ENCODE data around the gene RIBC1. TPM values are rescaled to one million over a fixed set of nuclear protein-coding genes. Genes with fewer than 3 reads are reported as not detected.
"Not testable (repeated sequence)": the region's sequence is repeated elsewhere in the genome, so short reads cannot be mapped to it uniquely, and the experiment has no call there.

The RIBC1 gene
- total and polyA plus RNA-seq, 7 donors: 0.36 to 0.92 (median 0.66) TPM; not detected in 1

DNA sequence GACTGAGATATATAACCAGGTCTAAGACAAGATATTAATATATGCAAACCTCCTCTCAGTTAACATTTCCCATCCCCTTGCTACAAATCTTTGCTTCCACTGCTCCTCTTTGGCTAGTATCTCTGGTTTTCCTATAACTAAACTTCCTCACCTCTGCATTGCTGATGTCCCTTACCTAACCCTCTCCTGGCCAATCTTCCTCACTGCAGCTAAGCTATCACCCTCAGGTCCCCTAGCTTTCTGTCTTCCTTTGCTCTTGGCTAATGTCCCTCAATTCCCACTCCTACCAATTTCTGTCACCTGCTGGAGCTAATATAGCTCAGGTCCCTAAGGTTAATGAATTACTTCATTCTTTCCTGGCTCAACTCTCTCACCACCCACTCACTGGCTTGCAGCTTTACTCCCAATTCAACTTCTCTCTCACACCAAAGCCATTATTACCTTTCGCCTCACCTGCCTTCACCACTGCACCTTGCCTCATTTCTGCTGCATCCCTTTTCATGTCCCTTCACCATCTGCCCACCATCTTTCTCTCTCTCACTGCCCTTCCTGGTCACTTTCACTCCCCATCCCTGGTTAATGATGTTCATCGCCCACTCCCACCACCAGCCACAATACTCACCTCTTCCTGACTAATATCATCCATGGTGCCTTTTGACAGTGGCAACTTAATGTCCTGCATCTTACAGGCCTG, 26.9 kb upstream of the RIBC1 start:
- no peaks in the 10 kb centered on the region for H3K9me3 ChIP-seq
- no peak for DNase-seq
- H3K4me1 ChIP-seq: no peaks in the 10 kb centered on the region
- H3K27ac ChIP-seq: no peak overlapping the region
- intact Hi-C loops (cut with DNase I): no loop called here
- H3K27me3 ChIP-seq: no peaks in the 10 kb centered on the region
- TF ChIP-seq POLR2A (IDR thresholded peaks at IDR 0.05): no peak
- H3K4me3 ChIP-seq: no peak overlapping the region
- 94 to 97% methylated on average over 2 of the region's 2 CpGs for WGBS, 2 donors
- H3K36me3 ChIP-seq: peaks cover 0 to 32% (median 3%) of the 10 kb centered on the region in 4 donors

- Histone ChIP-seq H3K27me3 (no peaks in the 10 kb centered on the region), H3K4me1 (no peaks in the 10 kb centered on the region), H3K9me3 (no peaks in the 10 kb centered on the region), H3K36me3 (peaks cover 0 to 40% (median 4%) of the 10 kb centered on the region in 4 donors), H3K27ac (no peak overlapping the region), H3K4me3 (no peak overlapping the region)
- intact Hi-C loops (cut with DNase I): no loop called here
- TF ChIP-seq POLR2A (IDR thresholded peaks at IDR 0.05) (no peak), EP300 (IDR thresholded peaks at IDR 0.05) (no peak), POLR2AphosphoS5 (IDR thresholded peaks at IDR 0.05) (no peak), CTCF (IDR thresholded peaks at IDR 0.05) (no peak)
- 92 to 95% methylated on average over 1 of the region's 1 CpG for WGBS, 2 donors
- DNase-seq: no peak
Measured at GRCh38 chrX:53398216-53398615, 24.5 kb upstream of the RIBC1 start.

DNA sequence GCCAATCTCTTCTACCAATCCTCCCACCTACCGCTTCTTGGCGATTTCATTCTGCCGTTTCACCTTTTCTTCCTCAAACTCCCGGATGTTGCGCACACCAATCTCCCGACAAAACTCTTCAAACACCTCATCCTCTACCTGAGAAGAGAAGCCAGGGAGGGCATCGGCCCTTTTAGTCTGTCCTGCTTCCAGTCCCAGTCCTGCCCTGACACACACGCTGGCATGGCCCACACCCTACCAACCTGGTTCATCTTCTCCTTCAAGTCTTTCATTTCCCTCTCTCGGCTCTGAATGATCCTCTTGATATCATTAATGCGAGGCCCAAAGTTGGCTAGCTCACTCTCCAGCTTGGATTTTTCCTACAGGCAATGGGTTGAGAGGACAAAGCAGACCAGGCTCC, 19.1 kb upstream of the RIBC1 start:
- TF ChIP-seq POLR2A (IDR thresholded peaks at IDR 0.05) (no peak), POLR2AphosphoS5 (IDR thresholded peaks at IDR 0.05) (no peak), EP300 (IDR thresholded peaks at IDR 0.05) (no peak), CTCF (IDR thresholded peaks at IDR 0.05) (no peak)

GRCh38 chrX:53412446-53412845, 10.2 kb upstream of the RIBC1 start:
- 77 to 96% methylated on average over 2 of the region's 2 CpGs for WGBS, 2 donors
- Histone ChIP-seq H3K4me3 (no peak overlapping the region), H3K9me3 (no peaks in the 10 kb centered on the region), H3K27ac (no peak overlapping the region), H3K36me3 (peaks cover 8 to 55% (median 29%) of the 10 kb centered on the region in 4 donors), H3K4me1 (no peaks in the 10 kb centered on the region), H3K27me3 (no peaks in the 10 kb centered on the region)
- TF ChIP-seq POLR2A (IDR thresholded peaks at IDR 0.05) (no peak), CTCF (IDR thresholded peaks at IDR 0.05) (no peak), POLR2AphosphoS5 (IDR thresholded peaks at IDR 0.05) (no peak), EP300 (IDR thresholded peaks at IDR 0.05) (no peak)
- intact Hi-C loops (cut with DNase I): no loop called here
- DNase-seq: no peak

More for the DNA sequence above, 19.1 kb upstream of the RIBC1 start:
- Histone ChIP-seq H3K4me3 (no peak overlapping the region), H3K27me3 (no peaks in the 10 kb centered on the region), H3K36me3 (peaks cover 14 to 77% (median 28%) of the 10 kb centered on the region in 4 donors), H3K4me1 (no peaks in the 10 kb centered on the region), H3K27ac (no peak overlapping the region), H3K9me3 (no peaks in the 10 kb centered on the region)
- no peak for DNase-seq
- intact Hi-C loops (cut with DNase I): no loop called here
- WGBS, 2 donors: 94 to 95% methylated on average over 10 of the region's 10 CpGs

DNA sequence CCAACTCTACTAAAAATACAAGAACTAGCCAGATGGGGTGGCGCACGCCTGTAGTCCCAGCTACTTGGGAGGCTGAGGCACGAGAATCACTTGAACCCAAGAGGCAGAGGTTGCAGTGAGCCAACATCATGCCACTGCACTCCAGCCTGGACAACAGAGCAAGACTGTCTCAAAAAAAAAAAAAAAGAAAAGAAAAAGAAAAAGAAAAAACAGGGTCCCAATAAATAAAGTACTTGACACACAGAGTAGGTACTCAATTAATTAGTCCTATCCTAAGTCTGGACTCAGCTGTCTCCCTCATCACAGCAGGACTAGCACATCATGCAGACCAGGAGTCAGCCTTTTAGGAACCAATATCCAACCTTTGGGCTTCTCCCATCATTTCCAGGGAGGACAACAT, 2.3 kb upstream of the RIBC1 start:
- peaks cover 0 to 19% (median 12%) of the 10 kb centered on the region in 4 donors for H3K4me1 ChIP-seq
- not testable (repeated sequence) for H3K36me3 ChIP-seq, DNase-seq, H3K27ac ChIP-seq, H3K9me3 ChIP-seq, H3K27me3 ChIP-seq, H3K4me3 ChIP-seq
- WGBS, 2 donors: 95% methylated on average over 3 of the region's 3 CpGs
- intact Hi-C loops (cut with DNase I): loop anchor here (5.0 kb wide), 1 partner anchor 108 kb away; no protein-coding TSS in a partner anchor
